GM21526 (cell line): Measurements from ENCODE around the gene GFRA4.

Experiments used
- ATAC-seq: cut with Tn5 transposase; IDR thresholded peaks from one replicate; pipeline ENCODE4 v1.9.1; 2021; ENCODE audit warnings: moderate library complexity; ENCODE audit not compliant: unreplicated experiment, low FRiP score

GFRA4 gene

GRCh38 chr20:3696200-3696599 lies 33.0 kb upstream of the GFRA4 start:
- ATAC-seq: no peak

GRCh38 chr20:3694864-3695263 lies 31.7 kb upstream of the GFRA4 start:
- ATAC-seq: no peak

- ATAC-seq: no peak
Measured at GRCh38 chr20:3693376-3693775, 30.2 kb upstream of the GFRA4 start.

- no peak for ATAC-seq
Measured at GRCh38 chr20:3692706-3693294, 29.6 kb upstream of the GFRA4 start.

- ATAC-seq: no peak
Measured at GRCh38 chr20:3691897-3692296, 28.7 kb upstream of the GFRA4 start.

- no peak for ATAC-seq
Measured at GRCh38 chr20:3691306-3691705, 28.1 kb upstream of the GFRA4 start.

GRCh38 chr20:3690413-3690812 lies 27.2 kb upstream of the GFRA4 start:
- ATAC-seq: no peak

- ATAC-seq: no peak
Measured at GRCh38 chr20:3689978-3690377, 26.8 kb upstream of the GFRA4 start.

GRCh38 chr20:3687655-3688054 lies 24.5 kb upstream of the GFRA4 start:
- no peak for ATAC-seq

- ATAC-seq: no peak
Measured at GRCh38 chr20:3686867-3687321, 23.7 kb upstream of the GFRA4 start.

GRCh38 chr20:3686421-3686820 lies 23.2 kb upstream of the GFRA4 start:
- ATAC-seq: no peak

- ATAC-seq: no peak
Measured at GRCh38 chr20:3685341-3685740, 22.1 kb upstream of the GFRA4 start.

- no peak for ATAC-seq
Measured at GRCh38 chr20:3681931-3682781, 19.0 kb upstream of the GFRA4 start, which contains the start of gene ADAM33. TSS of gene ADAM33 (minus strand) at chr20:3682010. CDS start at chr20:3682004, 6 bp downstream.

- ATAC-seq: no peak
Measured at GRCh38 chr20:3681352-3681930, 18.2 kb upstream of the GFRA4 start.

- no peak for ATAC-seq
Measured at GRCh38 chr20:3680701-3681351, 17.6 kb upstream of the GFRA4 start.

GRCh38 chr20:3679749-3680700 lies 16.8 kb upstream of the GFRA4 start:
- no peak for ATAC-seq

GRCh38 chr20:3678856-3679720 lies 15.9 kb upstream of the GFRA4 start:
- ATAC-seq: no peak

- ATAC-seq: no peak
Measured at GRCh38 chr20:3678198-3678597, 15.0 kb upstream of the GFRA4 start.

GRCh38 chr20:3677733-3678132 lies 14.5 kb upstream of the GFRA4 start:
- no peak for ATAC-seq
